GM12892 (cell line): ENCODE data around the gene CPA1.

Experiments used
- DNase-seq: peaks from one replicate; pipeline ENCODE4 v3.0.0; 2011; ENCODE audit not compliant: insufficient read length
- FAIRE-seq: peaks from 2 replicates; lab custom pipeline; 2011; peaks lifted over from hg19 to GRCh38; lab: Jason Lieb, UNC
- POLR2A ChIP-seq: IDR thresholded peaks from 2 replicates; pipeline ENCODE4 v1.6.1; 2011; ENCODE audit warnings: low read depth, low read length, control low read depth
- POLR2AphosphoS5 ChIP-seq: IDR thresholded peaks from 2 replicates; pipeline ENCODE4 v1.6.1; 2011; ENCODE audit warnings: low read depth, low read length, control low read depth
- TAF1 ChIP-seq: IDR thresholded peaks from 2 replicates; pipeline ENCODE4 v1.6.1; 2011; ENCODE audit warnings: low read depth, mild to moderate bottlenecking, control low read depth, low read length, borderline replicate concordance

Gene CPA1

GRCh38 chr7:130409067-130409711 lies 28.9 kb downstream of the CPA1 start:
- no peak for TF ChIP-seq TAF1
- TF ChIP-seq POLR2A: no peak
- no peak for TF ChIP-seq POLR2AphosphoS5
- DNase-seq (no peak), FAIRE-seq (no peak)

DNA sequence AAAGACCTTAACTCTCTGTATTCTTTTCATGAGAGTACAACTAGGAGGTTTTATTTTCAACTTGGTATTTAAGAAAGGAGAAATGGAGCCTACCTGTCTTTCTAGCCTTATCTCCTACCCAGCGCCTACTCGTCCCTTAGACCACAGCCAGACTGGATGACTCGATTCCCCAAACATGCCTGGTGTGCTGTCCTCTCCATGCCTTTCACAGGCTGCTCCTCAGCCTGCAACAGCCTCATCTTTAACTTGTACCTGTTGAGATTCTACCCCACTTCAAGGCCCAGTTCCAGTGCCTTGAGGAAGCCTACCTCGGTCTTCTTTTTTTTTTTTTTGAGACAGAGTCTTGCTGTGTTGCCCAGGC lies 29.4 kb downstream of the CPA1 start:
- FAIRE-seq: no peak
- TF ChIP-seq POLR2AphosphoS5 (no peak), TAF1 (no peak), POLR2A (no peak)

GRCh38 chr7:130410868-130411541 lies 30.7 kb downstream of the CPA1 start:
- TF ChIP-seq TAF1: no peak
- DNase-seq (no peak), FAIRE-seq (no peak)

More for the DNA sequence above, 29.4 kb downstream of the CPA1 start:
- DNase-seq: no peak

DNA sequence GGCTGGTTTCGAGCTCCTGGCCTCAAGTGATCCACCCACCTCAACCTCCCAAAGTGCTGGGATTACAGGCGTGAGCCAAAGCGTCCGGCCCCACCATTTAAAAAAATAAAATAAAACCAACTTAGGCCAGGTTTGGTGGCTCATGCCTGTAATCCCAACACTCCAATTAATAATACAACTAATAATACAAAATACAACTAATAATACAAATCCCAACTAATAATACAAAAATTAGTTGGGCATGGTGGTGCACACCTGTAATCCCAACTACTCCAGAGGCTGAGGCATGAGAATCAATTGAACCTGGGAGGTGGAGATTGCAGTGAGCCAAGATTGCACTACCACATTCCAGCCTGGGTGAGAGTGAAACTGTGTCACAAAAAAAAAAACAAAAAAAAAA lies 32.9 kb downstream of the CPA1 start:
- FAIRE-seq (no peak), DNase-seq (no peak)
- TF ChIP-seq TAF1: no peak

GRCh38 chr7:130415006-130415405 lies 34.7 kb downstream of the CPA1 start:
- no peak for TF ChIP-seq POLR2AphosphoS5
- no peak for TF ChIP-seq TAF1
- TF ChIP-seq POLR2A: no peak
- FAIRE-seq (peak; percentile 17), DNase-seq (no peak)

GRCh38 chr7:130417213-130417612 lies 36.9 kb downstream of the CPA1 start:
- TF ChIP-seq POLR2A: no peak
- no peak for TF ChIP-seq TAF1
- no peak for TF ChIP-seq POLR2AphosphoS5
- no peak for FAIRE-seq
- no peak for DNase-seq

DNA sequence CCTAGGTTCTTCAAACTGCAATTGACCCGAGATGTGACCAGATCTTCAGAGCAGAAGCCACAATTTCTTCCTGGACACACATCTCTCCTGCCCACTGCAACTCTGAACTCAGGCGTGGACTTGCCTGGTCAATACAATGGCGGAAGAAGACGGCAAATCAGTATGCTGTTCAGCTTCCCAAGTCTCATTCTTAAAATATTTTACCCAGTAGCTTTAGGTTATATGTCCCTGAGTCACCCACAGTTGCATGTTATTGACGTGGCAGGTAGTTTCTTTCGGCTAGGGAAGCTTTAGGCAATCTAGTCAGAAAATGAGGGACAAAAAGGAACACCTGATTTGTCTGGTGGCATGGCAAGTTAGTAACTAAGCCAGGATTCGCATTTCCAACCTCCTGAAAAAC lies 38.0 kb downstream of the CPA1 start:
- FAIRE-seq: no peak
- no peak for TF ChIP-seq POLR2AphosphoS5
- TF ChIP-seq POLR2A: no peak
- no peak for TF ChIP-seq TAF1
- no peak for DNase-seq

- no peak for FAIRE-seq
- DNase-seq: no peak
- TF ChIP-seq POLR2AphosphoS5: no peak
- TF ChIP-seq TAF1: no peak
- no peak for TF ChIP-seq POLR2A
These were observed 39.4 kb downstream of the CPA1 start for GRCh38 chr7:130419658-130420057.

GRCh38 chr7:130420943-130421578 lies 40.8 kb downstream of the CPA1 start:
- DNase-seq (no peak), FAIRE-seq (no peak)
- TF ChIP-seq POLR2AphosphoS5: no peak
- TF ChIP-seq TAF1: no peak
- no peak for TF ChIP-seq POLR2A

DNA sequence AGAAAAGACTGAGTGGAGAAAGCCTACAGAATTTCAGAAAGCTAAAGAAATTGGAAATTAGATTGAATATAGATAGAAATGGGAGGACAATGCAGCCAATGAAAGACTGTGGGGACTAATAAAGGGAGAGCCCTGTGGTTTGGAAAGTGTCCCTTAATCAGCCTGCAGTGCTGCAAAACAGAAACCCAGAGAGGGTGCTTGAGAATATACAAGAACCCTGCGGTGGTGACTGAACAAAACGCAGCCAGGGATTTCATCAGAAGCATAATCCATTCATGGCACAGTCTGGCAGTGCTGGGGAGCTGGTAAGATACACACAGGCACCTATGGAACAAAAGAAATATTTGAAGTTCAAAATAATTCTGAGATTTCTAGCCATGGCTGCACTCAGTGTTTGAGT lies 41.4 kb downstream of the CPA1 start:
- DNase-seq (no peak), FAIRE-seq (no peak)
- no peak for TF ChIP-seq POLR2A
- TF ChIP-seq POLR2AphosphoS5: no peak
- TF ChIP-seq TAF1: no peak

DNA sequence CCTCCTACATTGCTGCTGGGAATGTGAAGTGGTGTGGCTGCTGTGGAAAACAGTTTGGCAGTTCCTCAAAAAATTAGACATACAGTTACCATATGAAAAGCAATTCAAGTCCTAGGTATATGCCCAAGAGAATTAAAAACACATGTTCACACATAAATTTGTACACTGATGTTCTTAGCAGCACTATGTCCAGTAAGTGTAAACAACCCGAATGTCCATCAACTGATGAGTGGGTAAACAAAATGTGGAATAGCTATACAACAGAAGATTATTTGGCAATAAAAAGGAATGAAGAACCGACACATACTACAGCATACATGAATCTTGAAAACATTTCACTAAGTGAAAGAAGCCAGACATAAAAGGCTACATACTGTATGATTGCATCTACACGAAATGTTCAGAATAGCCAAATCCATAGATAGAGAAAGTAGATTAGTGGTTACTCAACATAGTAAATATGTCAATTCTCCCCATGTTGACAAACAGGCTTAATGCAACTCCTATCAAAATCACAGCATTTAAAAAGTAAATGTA lies 43.3 kb downstream of the CPA1 start:
- FAIRE-seq: no peak
- no peak for TF ChIP-seq POLR2A
- TF ChIP-seq TAF1: no peak
- no peak for TF ChIP-seq POLR2AphosphoS5
- no peak for DNase-seq

GRCh38 chr7:130425796-130426195 lies 45.5 kb downstream of the CPA1 start:
- no peak for TF ChIP-seq POLR2A
- no peak for TF ChIP-seq TAF1
- no peak for TF ChIP-seq POLR2AphosphoS5
- DNase-seq (no peak), FAIRE-seq (no peak)

GRCh38 chr7:130426564-130426963 lies 46.3 kb downstream of the CPA1 start:
- FAIRE-seq (no peak), DNase-seq (no peak)
- TF ChIP-seq TAF1 (no peak), POLR2A (no peak), POLR2AphosphoS5 (no peak)
